Spleen (tissue), 11 donors: ENCODE results near the gene FAM43B. TPM values are rescaled to one million over a fixed set of nuclear protein-coding genes. Genes with fewer than 3 reads are reported as not detected.
A peak's percentile ranks its signal among the peaks of the same experiment; 100 is the strongest.

Experiments
- DNase-seq: peaks from one replicate; pipeline ENCODE4 v3.0.0-alpha.2; 2020
- H3K27ac ChIP-seq, 8 donors: fragments of 200-600 bp; sonication (generic) in 7 of 8; 1 replicate in 4 of 8; 2 replicates in 4 of 8; pipeline versions ENCODE4 v1.5.0 to v1.8.0; 2016 to 2021; ENCODE audit warnings: inconsistent platforms in 4 of 8, mild to moderate bottlenecking in 4 of 8, moderate library complexity in 1 of 8
- H3K27me3 ChIP-seq, 7 donors: fragments of 200-600 bp; sonication (generic) in 6 of 7; replicated peaks in 1 of 7; 1 replicate in 4 of 7; 2 replicates in 3 of 7; pipeline versions ENCODE4 v1.5.0 to v1.8.0; 2016 to 2021; ENCODE audit warnings: inconsistent platforms in 3 of 7, mild to moderate bottlenecking in 1 of 7
- H3K36me3 ChIP-seq, 6 donors: fragments of 200-600 bp; sonication (generic) in 5 of 6; 1 replicate in 4 of 6; 2 replicates in 2 of 6; pipeline versions ENCODE4 v1.5.0 to v1.8.0; 2016 to 2021; ENCODE audit warnings: inconsistent platforms in 2 of 6
- H3K4me1 ChIP-seq, 6 donors: fragments of 200-600 bp; sonication (generic) in 5 of 6; 1 replicate in 3 of 6; 2 replicates in 3 of 6; pipeline versions ENCODE4 v1.5.0 to v1.8.0; 2016 to 2021; ENCODE audit warnings: inconsistent platforms in 3 of 6
- H3K4me3 ChIP-seq, 8 donors: fragments of 200-600 bp; sonication (generic) in 7 of 8; 1 replicate in 4 of 8; 2 replicates in 4 of 8; pipeline versions ENCODE4 v1.5.0 to v1.8.0; 2016 to 2021; ENCODE audit warnings: inconsistent platforms in 4 of 8, mild to moderate bottlenecking in 4 of 8, moderate library complexity in 2 of 8
- H3K9me3 ChIP-seq, 8 donors: fragments of 200-600 bp; sonication (generic) in 7 of 8; 1 replicate in 4 of 8; 2 replicates in 4 of 8; pipeline versions ENCODE4 v1.5.0 to v1.8.0; 2016 to 2021; ENCODE audit warnings: inconsistent platforms in 4 of 8
- POLR2A ChIP-seq, 3 donors: fragments of 450-650 bp; IDR thresholded peaks; one replicate each; pipeline ENCODE4 v1.5.1; 2017; ENCODE audit warnings: antibody characterized with exemption in 3 of 3, mild to moderate bottlenecking in 1 of 3
- POLR2AphosphoS5 ChIP-seq, 3 donors: sonication (generic); formaldehyde crosslinking; IDR thresholded peaks; one replicate each; pipeline ENCODE4 v1.5.1; 2017; ENCODE audit warnings: antibody characterized with exemption in 3 of 3
- WGBS, 5 donors: extraction: QIAGEN DNeasy Blood & Tissue Kit in 3 of 5; methylation state at CpG; one replicate each; pipeline versions ENCODE4 v1.1.5 to v1.1.7; 2013 to 2018; 5-methylcytosine and 5-hydroxymethylcytosine counted together
- intact Hi-C: fragments of 100-400 bp; cut with DNase I; formaldehyde crosslinking; loops from one replicate; pipeline ENCODE4 v1.15.0; 2023; ENCODE audit warnings: low total_unique reads
- polyA plus RNA-seq, 3 donors: library from polyadenylated mRNA; stranded (reverse); fragments of 200-250 nt; gene quantifications; one replicate each; pipeline ENCODE4 v1.2.1, GENCODE V29; 2013
- total RNA-seq, 7 donors: library from RNA; depleted of rRNA in 3 of 7; stranded (reverse); fragments of >200 nt in 3 of 7; fragmentation: NEBNext Ultra II Directional in 4 of 7; extraction: Animal tissue kit (Norgen Biotek cat#: 25700) in 4 of 7; gene quantifications; one replicate each; pipeline versions ENCODE4 v1.1.0 to v1.2.1, GENCODE V29; 2016 to 2021
- TF ChIP-seq, protein P1 (sequence below), 11 experiments: fragments of 200-600 bp in 7 of 11; fragments of 450-650 bp in 4 of 11; sonication (generic) in 4 of 11; IDR thresholded peaks in 8 of 11; conservative IDR thresholded peaks in 3 of 11; 1 replicate in 7 of 11; 2 replicates in 4 of 11; pipeline versions ENCODE4 v1.4.0 to v1.8.0; 2016 to 2021; ENCODE audit warnings: antibody characterized with exemption in 11 of 11, inconsistent platforms in 4 of 11, mild to moderate bottlenecking in 1 of 11
- donor health status: healthy with polysubstance abuse.
- donor health status: DM: no; HTN: no; CAD: no; lungs with moderate emphysema.
- donor health status: DM: no; HTN: no; CAD: no.
- donor health status: Bipolar disorder and iron deficiency.
- donor health status: healthy.
- donor health status: DM: no; HTN: no; CAD: no.
- donor health status: DM: yes; HTN: yes; CAD: no.

Gene FAM43B
- total and polyA plus RNA-seq, 10 donors, result 0.11 to 0.97 (median 0.71) TPM

GRCh38 chr1:20601129-20601825 lies 48.9 kb downstream of the FAM43B start:
- H3K4me3 ChIP-seq, result no peak overlapping the region
- H3K4me1 ChIP-seq, result peaks cover 0 to 41% (median 4%) of the 10 kb centered on the region in 6 donors
- peak overlapping the region in 2 of 8 donors; percentile 14 to 82 for H3K27ac ChIP-seq
- no peaks in the 10 kb centered on the region for H3K9me3 ChIP-seq
- H3K27me3 ChIP-seq, result peaks cover 0 to 9% (median 0%) of the 10 kb centered on the region in 7 donors
- no peaks in the 10 kb centered on the region for H3K36me3 ChIP-seq
- WGBS, 5 donors, result 55 to 77% (median 69%) methylated on average over 5 of the region's 5 CpGs
- TF ChIP-seq, protein P1, sequence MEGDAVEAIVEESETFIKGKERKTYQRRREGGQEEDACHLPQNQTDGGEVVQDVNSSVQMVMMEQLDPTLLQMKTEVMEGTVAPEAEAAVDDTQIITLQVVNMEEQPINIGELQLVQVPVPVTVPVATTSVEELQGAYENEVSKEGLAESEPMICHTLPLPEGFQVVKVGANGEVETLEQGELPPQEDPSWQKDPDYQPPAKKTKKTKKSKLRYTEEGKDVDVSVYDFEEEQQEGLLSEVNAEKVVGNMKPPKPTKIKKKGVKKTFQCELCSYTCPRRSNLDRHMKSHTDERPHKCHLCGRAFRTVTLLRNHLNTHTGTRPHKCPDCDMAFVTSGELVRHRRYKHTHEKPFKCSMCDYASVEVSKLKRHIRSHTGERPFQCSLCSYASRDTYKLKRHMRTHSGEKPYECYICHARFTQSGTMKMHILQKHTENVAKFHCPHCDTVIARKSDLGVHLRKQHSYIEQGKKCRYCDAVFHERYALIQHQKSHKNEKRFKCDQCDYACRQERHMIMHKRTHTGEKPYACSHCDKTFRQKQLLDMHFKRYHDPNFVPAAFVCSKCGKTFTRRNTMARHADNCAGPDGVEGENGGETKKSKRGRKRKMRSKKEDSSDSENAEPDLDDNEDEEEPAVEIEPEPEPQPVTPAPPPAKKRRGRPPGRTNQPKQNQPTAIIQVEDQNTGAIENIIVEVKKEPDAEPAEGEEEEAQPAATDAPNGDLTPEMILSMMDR (IDR thresholded peaks at IDR 0.05 in 8 of 11, conservative IDR thresholded peaks at IDR 0.05 in 3 of 11), result no peak
- TF ChIP-seq POLR2A (IDR thresholded peaks at IDR 0.05) (no peak), POLR2AphosphoS5 (IDR thresholded peaks at IDR 0.05) (no peak)
- intact Hi-C loops, result no loop called here
- no peak for DNase-seq

GRCh38 chr1:20602851-20603450 lies 50.6 kb downstream of the FAM43B start:
- 55 to 93% (median 76%) methylated on average over 4 of the region's 4 CpGs for WGBS, 5 donors
- DNase-seq, result no peak
- intact Hi-C loops, result no loop called here
- H3K4me1 ChIP-seq, result peaks cover 0 to 33% (median 0%) of the 10 kb centered on the region in 6 donors
- TF ChIP-seq, protein P1 (IDR thresholded peaks at IDR 0.05 in 8 of 11, conservative IDR thresholded peaks at IDR 0.05 in 3 of 11), result no peak
- TF ChIP-seq POLR2A (IDR thresholded peaks at IDR 0.05) (no peak), POLR2AphosphoS5 (IDR thresholded peaks at IDR 0.05) (no peak)
- no peaks in the 10 kb centered on the region for H3K36me3 ChIP-seq
- no peaks in the 10 kb centered on the region for H3K9me3 ChIP-seq
- H3K27ac ChIP-seq, result peak overlapping the region in 6 of 8 donors; percentile 44 to 82 (median 68)
- H3K27me3 ChIP-seq, result peaks cover 0 to 9% (median 0%) of the 10 kb centered on the region in 7 donors
- H3K4me3 ChIP-seq, result peak overlapping the region in 1 of 8 donors; percentile 7

GRCh38 chr1:20603504-20604464 lies 51.4 kb downstream of the FAM43B start:
- Histone ChIP-seq H3K27ac (peak overlapping the region in 6 of 8 donors; percentile 44 to 82 (median 68)), H3K9me3 (no peaks in the 10 kb centered on the region), H3K27me3 (peaks cover 0 to 9% (median 0%) of the 10 kb centered on the region in 7 donors), H3K4me3 (peak overlapping the region in 1 of 8 donors; percentile 24), H3K36me3 (peaks cover 0 to 5% (median 0%) of the 10 kb centered on the region in 6 donors), H3K4me1 (peaks cover 0 to 31% (median 0%) of the 10 kb centered on the region in 6 donors)
- intact Hi-C loops, result no loop called here
- no peak for DNase-seq
- TF ChIP-seq POLR2AphosphoS5 (IDR thresholded peaks at IDR 0.05) (no peak), POLR2A (IDR thresholded peaks at IDR 0.05) (no peak)
- TF ChIP-seq, protein P1 (IDR thresholded peaks at IDR 0.05 in 8 of 11, conservative IDR thresholded peaks at IDR 0.05 in 3 of 11), result no peak
- 56 to 94% (median 71%) methylated on average over 9 of the region's 9 CpGs for WGBS, 5 donors

Other genes starting within 250 kb of the FAM43B start
- 10 to 100 TPM in 5 of 7 donors, 1 to 10 TPM in 2; 6.7 to 17.2 (median 11.1) TPM for gene CAMK2N1, start 66.4 kb upstream of the FAM43B start, total RNA-seq
- 1 to 10 TPM; 3.6 to 4.9 (median 4.5) TPM for gene CAMK2N1, start 66.4 kb upstream of the FAM43B start, polyA plus RNA-seq
- 10 to 100 TPM; 20.1 to 32.3 (median 25.0) TPM for gene MUL1, start 44.4 kb upstream of the FAM43B start, total RNA-seq
- 1 to 10 TPM; 2.9 to 9.2 (median 7.3) TPM for gene MUL1, start 44.4 kb upstream of the FAM43B start, polyA plus RNA-seq
- 10 to 100 TPM in 6 of 7 donors, 1 to 10 TPM in 1; 8.5 to 47.2 (median 18.6) TPM for gene CDA, start 36.5 kb downstream of the FAM43B start, total RNA-seq
- gene CDA, start 36.5 kb downstream of the FAM43B start, polyA plus RNA-seq, result 10 to 100 TPM in 1 of 3 donors, 1 to 10 TPM in 2; 4.2 to 18.0 (median 6.0) TPM
- gene PINK1, start 80.9 kb downstream of the FAM43B start, total RNA-seq, result 10 to 100 TPM; 34.3 to 73.4 (median 52.9) TPM
- gene PINK1, start 80.9 kb downstream of the FAM43B start, polyA plus RNA-seq, result 10 to 100 TPM; 20.3 to 42.8 (median 23.3) TPM
- 100 to 1,000 TPM; 121 to 194 (median 163) TPM for gene DDOST, start 108.8 kb downstream of the FAM43B start, total RNA-seq
- gene DDOST, start 108.8 kb downstream of the FAM43B start, polyA plus RNA-seq, result 100 to 1,000 TPM; 107 to 139 (median 114) TPM
- 10 to 100 TPM; 15.4 to 82.2 (median 57.6) TPM for gene KIF17, start 165.4 kb downstream of the FAM43B start, total RNA-seq
- 10 to 100 TPM in 1 of 3 donors, 1 to 10 TPM in 2; 8.3 to 41.4 (median 8.7) TPM for gene KIF17, start 165.4 kb downstream of the FAM43B start, polyA plus RNA-seq
- gene SH2D5, start 180.1 kb downstream of the FAM43B start, total RNA-seq, result under 1 TPM in 2 of 7 donors, not detected in 5; 0.10 to 0.22 TPM
- gene SH2D5, start 180.1 kb downstream of the FAM43B start, polyA plus RNA-seq, result under 1 TPM; 0.02 to 0.05 (median 0.03) TPM
- gene HP1BP3, start 234.7 kb downstream of the FAM43B start, total RNA-seq, result 100 to 1,000 TPM; 170 to 272 (median 199) TPM
- 10 to 100 TPM; 47.3 to 80.3 (median 65.8) TPM for gene HP1BP3, start 234.7 kb downstream of the FAM43B start, polyA plus RNA-seq